Occipital lobe (tissue), 2 donors: ENCODE data around the gene RNF212B. TPM values are rescaled to one million over a fixed set of nuclear protein-coding genes. Genes with fewer than 3 reads are reported as not detected.

Experiments used
- DNase-seq: peaks from one replicate; lab custom pipeline; 2025; lab: John Stamatoyannopoulos, UW
- total RNA-seq: library from RNA; depleted of rRNA; stranded (reverse); fragments of >200 nt; gene quantifications from one replicate; pipeline ENCODE4 v1.2.3, GENCODE V29; 2014

The RNF212B gene
- total RNA-seq, 1 donor from 2014 or later, result not detected

DNA sequence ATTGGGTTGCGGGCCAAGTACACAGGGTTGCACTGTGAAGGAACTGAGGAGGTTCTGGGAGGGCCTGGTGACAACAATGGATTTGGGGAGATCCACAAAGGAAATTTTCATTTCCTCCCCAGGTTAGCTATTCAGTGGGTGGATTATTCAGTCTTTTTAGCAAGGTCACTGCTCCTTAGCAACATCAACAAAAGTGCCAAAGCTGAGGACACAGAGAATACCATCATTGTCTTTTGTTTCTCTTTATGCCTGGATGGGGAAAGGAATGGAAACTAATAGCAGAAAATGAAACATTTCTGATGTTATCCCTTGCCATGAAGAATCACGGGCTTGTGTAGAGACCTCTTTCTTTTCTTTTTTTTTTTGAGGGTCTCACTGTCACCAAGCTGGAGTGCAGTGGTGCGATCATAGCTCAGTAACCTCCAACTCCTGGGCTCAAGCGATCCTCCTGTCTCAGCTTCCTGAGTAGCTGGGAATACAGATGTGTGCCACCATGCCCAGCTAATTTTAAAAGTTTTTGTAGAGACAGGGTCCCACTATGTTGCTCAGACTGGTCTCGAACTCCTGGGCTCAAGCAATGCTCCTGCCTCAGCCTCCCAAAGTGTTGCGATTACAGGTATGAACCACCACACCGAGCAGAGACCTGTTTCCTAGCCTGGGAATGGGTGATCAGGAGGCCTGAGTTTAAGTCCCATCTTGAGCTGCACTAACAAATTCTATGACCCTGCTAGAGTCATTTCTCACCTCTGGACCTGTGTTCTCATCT lies 58.5 kb downstream of the RNF212B start:
- DNase-seq, result no peak

DNA sequence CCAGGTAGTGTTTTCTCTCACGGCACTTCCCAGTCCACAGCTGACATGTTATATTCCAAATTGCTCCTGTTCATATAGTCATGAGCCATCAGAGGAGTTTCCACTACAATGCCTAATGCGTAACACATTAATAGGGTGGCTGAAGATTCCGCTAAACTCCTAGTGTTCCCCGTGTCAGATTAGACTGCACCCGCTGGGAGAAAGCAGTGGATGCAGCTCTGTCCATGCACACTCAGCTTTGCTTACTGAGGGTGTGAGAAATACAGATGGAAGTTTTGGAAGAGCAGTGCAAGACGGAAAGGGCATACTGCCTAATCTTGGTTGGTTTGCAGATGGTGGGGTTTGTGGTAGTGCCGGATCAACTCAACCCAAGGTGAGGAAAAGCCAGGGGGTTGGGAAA lies 59.4 kb downstream of the RNF212B start:
- DNase-seq, result no peak

DNA sequence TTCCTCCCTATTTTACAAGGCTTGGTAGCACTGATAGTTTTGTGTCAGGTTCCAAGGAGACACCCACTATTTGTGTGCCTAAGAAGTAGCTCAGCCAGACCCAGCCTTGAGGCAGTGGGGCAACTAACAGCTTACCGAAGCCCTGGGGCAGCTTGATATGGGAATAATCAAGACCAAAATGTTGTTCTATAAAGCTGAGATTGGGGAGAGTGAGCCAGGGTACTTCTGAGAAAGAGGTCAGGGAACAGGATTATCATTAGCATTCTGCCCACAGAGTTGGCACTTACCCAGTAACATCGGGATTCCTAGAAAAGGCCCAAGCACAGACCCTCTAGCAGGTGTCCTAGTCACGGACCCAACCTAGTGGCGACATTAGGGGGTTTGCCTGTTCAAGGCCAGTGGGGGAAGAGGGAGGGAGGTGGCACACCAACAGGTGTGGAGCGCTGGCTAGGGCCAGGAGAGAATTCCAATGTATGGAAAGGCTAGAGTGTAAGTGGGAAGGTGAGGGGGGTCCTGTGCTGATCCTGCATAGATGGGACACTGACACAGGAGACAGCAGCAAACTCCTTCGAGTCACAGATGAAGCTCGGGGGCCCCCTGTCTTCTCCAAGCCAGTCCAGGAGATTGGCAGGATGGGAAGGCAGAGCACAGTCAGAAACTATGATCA lies 60.0 kb downstream of the RNF212B start:
- DNase-seq, result no peak

DNA sequence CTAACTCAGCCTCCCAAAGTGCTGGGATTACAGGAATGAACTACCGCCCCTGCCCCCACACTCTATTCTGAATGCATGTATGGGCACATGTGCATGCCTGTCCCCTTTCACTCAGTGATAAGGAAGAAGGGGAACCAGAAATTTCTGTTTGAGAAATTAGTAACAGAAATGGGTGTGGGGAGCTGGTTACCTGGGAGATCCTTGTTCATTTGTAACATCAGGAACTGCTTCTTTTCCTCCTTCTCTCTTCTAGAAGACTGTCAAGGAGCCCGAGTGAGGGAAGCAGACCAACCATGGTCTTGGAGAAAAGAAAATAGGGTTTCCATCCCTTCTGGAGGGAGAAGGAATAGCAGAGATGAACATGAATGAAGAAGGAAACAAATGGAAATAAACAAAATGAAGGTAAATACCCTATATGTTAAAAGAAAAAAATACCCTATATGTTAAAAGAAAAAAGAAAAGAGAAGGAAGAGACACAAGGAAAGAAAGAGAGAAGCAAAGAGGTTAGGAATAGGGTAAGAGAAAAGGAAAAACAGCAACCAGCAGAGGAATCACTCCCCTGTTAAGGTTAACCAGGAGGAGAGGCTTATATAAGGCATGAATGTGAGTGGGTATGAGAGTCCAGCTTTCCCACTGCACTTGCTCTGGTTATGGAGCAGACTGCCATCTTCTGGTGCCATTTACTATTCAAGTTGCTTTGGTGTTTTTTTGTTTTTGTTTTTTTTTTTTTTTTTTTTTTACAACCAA lies 61.6 kb downstream of the RNF212B start:
- DNase-seq, result no peak

DNA sequence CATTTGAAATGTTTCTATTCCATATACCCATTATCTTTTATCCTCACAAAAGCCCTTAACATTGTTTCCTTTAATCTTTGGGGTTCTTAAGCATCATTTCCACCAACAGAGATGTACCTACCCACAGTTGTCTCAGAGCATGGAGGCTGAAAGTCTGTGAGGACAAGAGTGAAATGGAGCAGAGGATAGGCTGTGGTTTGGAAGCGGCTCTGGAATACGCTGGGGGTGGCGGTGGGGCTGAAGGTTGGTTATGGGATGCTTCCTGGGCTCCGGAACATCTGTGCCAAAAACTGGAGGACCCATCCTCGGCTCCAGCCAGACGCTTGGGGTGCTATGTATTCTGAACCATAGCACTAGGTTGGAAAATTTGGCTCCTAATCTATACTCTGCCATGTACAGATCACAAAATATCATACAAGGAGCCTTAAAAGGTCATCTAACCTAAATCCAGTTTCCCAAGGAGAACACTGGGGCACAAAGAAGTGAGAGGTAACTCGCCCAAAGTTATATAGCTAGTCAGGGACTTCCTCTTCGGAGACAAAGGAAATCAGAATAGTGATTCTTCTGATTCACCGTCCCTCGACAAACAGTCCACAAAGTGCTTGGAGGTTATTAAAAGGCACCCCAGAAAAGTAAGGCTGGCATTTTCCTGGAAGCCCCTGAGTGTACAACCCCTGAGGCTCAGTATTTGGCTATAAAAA lies 62.4 kb downstream of the RNF212B start:
- DNase-seq, result no peak

DNA sequence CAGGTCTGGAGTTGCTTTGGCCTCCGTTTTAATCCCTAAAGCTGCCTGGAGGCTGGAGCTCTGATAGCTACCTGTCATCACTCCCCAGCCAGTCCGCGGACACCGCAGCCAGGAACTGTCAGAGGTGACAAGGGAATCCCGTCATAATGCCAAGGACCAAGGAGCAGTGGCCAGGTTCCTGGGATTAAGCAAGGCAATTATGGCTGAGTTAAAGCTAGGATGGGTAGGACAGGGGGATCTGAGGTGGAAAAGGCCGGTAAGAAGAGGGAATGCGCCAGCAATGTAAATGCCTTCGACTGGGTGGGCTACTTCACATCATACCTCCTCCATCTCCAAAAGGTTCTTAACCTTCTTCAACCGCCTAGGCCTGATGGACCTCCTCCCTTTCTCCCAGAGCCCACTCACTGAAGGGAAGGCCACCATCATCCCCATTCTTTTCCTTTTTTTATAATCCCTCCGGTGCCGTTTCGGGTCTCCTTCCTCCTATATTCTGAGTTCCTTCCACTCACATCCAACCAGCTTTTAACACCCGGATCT lies 63.0 kb downstream of the RNF212B start:
- peak; percentile 38 for DNase-seq

DNA sequence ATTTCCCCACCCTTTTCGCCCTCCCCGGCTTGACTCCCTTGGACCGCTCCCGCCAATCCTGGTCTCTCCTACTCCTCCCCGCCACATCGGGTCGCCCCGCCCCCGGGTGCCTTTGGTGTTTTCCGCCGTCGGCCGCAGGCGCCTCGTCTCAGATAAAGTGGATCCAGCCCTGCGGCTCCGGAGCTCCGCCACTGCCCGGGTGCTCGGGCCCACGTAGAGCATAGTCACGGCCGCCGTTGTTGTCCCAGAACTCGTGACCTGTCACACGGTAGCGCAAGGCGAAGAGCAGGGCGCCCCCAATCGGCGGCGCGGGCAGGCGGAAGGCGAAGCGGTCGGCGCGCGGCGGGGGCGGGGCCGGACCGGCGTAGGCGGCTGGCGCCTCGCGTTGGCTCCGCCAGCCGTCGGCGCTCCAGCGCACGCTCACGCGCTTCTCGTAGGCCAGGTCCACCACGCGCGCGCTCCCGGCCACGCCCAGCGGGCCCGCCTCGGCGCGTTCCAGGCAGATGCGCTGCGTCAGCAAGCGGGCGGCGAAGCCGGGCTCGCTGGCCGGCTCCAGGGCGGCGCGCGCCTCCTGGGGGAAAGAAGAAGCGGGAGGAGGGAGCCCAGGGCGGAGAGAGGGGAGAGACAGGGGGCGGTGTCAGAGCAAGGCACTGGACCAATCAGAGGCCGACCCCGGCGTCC lies 63.7 kb downstream of the RNF212B start:
- peak; percentile 98 for DNase-seq

DNA sequence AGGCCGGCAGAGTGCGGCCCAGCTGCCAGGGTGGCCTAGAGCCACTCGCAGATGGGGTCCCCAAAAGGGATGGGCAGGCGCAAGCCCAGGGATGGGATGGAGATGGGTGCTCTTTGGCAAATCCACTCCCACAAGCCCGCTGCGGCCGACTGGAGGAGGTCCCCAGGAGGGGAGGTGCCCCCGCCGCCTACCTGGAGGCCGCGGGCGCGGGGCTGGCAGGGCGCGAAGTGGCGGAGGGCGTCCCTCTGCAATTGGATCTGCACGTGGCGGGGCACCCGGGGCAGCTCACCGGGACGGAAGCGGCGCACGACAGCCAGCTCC lies 64.2 kb downstream of the RNF212B start:
- no peak for DNase-seq

DNA sequence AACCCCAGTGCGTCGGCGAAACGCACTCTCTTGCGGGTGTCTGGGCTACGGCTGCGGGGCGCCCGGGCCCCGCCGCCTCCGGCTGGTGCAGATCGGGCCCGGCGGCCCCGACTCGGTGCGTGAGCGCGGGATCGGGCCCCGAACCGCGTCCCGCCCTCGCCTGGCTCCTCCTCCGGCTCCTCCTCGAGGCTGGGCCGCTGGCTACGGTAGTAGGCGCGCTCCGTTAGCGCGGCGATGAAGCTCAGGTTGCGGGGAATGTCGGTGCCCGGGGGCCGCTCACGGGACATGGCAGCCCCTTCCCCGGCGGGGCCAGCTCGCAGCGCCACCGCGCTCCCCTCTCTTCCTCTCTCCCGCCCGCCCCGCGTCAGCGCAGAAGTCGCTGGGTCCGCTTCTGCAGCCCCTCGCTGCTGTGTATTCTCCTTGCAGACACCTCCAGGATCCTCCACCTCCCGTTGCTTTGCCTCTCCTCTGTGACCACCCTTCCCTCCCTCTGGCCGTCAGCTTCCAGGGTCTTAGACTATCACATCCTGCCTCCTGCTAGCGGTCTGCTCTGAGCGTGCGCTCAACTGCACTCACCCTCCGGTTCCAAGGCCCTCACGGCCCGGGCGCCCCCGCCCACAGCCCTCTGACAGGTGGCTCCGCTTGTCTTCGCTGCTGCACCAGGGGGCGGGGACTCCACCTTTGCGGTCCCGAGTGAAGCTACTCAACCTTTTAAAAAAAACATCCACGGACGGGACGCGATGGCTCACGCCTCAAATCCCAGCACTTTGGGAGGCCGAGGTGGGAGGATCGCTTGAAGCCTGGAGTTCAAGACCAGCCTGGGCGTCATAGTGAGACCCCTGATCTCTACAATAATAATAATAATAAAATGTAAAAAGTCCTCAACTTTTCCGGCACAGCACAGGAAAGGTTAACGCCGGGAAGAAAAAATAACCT lies 64.8 kb downstream of the RNF212B start, which contains the start of gene PPP1R3E:
Gene PPP1R3E, minus strand, starts transcription at position 570 of the 936 bp plus-strand sequence. Its CDS starts 283 bp downstream, at position 287.
- DNase-seq, result peak; percentile 61

DNA sequence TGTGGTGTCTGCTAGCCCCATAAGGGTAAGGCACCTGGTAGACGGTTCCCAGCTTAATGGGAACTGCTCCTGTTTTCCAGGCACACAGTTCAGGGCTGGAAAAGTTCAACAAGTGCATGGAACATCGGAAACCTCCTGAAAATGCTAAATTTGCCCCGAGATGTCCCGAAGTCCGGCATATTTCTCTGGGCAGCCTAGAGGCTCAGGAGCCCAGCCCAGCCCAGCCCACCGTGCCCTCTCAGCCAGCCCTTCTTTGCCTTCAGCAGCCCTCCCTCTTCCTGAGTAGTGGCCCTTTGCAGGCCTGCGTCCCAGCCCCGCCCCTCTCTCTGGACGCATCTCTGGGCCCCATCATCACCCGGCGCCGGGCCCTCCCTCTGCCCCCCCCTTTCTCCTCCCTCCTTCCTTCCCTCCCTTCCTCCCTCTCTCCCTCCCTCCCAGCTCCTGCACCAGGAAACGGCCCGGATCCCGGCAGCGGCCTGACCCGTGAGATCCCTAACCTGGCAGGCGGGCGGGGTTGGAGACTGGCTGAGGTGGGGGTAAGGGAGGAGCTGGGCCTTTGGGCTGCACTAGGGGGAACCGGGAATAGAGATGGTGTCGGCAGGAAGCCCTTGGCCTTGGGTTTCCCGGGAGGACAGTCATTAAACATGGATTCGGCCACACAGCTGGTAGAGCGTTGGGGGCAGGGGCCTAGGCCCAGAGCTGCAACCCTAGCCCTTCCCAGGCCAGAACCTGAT lies 68.8 kb downstream of the RNF212B start, which contains the start of gene BCL2L2:
Gene BCL2L2, plus strand, starts transcription at position 422 of the 734 bp plus-strand sequence. CDS start 935 bp downstream, outside the sequence.
- DNase-seq, result peak; percentile 88

DNA sequence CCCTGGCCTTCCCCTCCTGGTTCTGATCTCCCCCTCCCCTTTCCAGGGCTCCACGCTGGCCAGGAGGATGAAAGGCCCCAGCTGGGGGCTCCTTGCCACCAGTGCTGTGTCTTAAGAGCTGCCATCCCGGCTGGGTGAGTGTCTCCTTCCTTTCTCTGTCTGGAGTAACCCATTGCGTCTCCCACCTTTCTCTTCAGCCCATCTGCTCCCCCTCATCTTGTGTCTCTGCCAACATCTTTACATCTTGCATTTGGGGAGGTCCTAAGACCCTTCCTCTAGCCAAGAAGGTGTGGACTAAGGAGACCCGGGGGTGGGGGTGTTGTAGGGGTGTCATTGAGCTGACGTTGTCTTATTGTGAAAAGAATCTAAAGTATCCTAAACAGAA lies 69.4 kb downstream of the RNF212B start:
- DNase-seq, result no peak

DNA sequence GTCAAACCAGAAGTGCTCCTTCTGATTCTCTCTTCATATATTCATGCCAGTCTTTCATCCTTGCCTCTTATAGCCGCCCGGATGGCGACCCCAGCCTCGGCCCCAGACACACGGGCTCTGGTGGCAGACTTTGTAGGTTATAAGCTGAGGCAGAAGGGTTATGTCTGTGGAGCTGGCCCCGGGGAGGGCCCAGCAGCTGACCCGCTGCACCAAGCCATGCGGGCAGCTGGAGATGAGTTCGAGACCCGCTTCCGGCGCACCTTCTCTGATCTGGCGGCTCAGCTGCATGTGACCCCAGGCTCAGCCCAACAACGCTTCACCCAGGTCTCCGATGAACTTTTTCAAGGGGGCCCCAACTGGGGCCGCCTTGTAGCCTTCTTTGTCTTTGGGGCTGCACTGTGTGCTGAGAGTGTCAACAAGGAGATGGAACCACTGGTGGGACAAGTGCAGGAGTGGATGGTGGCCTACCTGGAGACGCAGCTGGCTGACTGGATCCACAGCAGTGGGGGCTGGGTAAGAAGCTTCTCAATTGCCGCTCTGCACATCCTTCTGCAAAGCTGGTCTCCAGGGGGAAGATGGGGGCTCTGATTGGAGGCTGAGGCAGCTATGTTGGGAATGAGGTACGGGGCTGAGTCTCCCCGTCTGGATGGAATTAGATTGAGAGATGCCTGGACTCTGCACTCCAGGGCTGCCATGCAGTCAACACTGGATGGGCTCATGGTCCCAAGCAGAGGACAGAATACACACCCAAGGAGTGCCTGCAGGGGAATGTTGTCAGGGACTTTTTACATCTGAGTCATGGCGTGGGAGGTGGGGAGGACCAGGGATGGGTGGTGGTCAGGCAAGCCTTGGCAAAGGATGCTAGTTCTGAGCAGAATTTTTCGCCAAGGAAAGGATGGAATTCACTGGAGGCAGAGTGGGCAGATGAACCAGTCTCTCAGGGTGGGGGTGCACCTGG lies 70.2 kb downstream of the RNF212B start:
- no peak for DNase-seq

DNA sequence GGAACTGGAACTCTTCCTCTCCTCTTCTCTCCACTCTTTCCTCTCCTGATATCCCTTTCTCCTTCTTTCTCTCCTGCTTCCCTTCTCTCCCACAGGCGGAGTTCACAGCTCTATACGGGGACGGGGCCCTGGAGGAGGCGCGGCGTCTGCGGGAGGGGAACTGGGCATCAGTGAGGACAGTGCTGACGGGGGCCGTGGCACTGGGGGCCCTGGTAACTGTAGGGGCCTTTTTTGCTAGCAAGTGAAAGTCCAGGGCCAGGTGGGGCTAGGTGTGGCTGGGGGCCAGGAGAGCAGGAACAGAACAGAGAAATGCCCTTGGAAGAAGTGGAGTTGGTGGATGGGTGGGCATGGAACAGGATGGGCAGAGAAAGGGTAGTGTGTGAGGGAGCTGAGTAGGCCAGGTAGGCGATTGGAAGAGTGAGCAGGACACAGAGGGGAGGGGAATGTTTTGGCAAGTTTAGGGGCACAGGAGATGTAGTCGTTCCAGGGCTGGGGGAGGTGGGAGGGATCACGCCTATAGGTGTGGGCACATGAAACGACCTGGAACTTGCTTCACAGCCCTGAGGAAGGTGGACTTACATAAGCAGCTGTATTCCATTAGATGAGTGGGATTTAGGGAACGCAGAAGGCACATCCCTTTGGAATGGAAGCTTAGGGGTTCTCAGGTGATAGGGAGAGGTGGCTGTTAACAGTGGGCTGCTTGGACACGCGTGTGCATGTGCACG lies 71.1 kb downstream of the RNF212B start:
- no peak for DNase-seq

DNA sequence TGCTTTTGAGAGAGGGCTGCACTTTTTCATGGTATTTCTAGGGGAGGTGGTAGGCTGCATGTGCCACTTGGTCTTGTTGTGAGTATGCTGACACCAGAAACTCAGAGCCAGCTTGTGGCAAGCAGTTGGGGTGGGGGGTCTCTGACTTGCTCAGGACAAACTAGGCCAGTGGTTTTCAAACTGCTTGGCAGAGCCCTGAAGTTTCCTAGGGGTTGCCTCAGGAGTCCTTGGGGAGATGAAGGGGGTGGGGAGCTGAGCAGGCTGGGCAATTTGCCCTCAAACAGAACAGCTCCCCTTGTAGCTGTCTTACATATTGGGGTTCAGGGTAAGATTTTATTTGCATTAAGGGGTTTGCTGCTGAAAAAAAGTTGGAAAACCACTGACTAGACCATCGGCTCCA lies 72.8 kb downstream of the RNF212B start:
- no peak for DNase-seq

DNA sequence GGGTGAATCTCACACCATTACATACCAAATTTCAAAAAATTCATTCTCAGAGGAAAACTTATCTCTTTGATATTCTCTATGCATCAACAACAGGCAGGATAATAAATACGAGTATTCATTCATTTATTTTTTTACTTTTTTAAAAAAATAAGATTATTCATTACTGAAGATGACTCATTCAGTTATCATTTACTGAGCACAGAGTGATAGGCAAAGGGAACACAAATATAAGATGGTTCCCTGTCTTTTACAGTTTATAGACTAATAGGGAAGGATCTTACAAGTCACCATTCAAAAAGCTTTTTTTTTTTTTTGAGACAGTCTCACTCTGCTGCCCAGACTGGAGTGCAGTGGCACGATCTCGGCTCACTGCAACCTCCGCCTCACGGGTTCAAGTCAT lies 78.6 kb downstream of the RNF212B start:
- DNase-seq, result no peak

DNA sequence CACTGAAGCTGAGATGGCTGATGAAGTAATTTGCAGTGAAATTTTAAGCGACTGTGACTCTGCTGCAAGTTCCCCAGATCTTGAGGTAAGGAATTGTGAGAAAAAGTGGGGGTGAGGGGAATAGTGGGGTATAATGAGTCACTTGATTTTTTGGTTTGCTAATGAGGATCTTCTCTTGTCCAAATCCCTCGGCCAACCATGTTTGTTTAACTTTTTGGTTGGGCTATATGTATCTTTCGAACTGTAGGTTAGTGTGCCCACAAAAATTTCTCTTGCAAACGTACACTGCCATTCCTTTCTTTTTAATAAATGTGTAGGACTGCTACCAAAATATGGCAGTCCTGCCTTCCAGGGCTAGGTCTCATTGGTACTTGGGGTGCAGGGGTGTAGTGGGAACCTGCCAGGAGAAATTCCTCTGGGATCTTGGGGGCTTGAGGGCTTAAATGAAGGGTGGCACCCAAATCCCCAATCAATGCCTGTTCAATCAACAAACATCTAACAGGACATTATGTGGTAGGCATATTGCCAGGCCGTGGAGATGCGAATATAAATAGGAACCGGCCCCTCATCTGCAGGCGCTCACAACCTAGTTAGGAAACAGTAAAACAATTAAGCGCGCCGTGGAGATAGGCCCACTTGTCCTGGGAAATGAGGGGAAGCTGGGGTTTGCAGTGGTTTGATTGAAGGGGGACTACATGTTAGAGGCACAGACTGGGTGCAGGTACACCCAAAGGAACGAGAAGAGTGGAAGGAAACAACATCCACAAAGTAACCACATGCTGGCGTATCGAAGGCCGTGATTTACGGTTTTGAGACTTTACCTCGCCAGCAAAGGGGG lies 82.2 kb downstream of the RNF212B start:
- DNase-seq, result no peak
